Endothelial cell (in vitro differentiated cells): ENCODE results near the gene AQR. TPM values are rescaled to one million over a fixed set of nuclear protein-coding genes. Genes with fewer than 3 reads are reported as not detected.

Experiments used
- DNase-seq: peaks from one replicate; pipeline ENCODE4 v3.0.0; 2021; ENCODE audit warnings: low spot score
- H3K27ac Mint-ChIP-seq: one replicate; pipeline ENCODE4 v1.8.0; 2021; ENCODE audit warnings: mixed read lengths, inconsistent platforms; ENCODE audit not compliant: unreplicated experiment
- H3K27me3 Mint-ChIP-seq: one replicate; pipeline ENCODE4 v1.8.0; 2021; ENCODE audit warnings: mild to moderate bottlenecking, moderate library complexity, mixed read lengths, inconsistent platforms; ENCODE audit not compliant: unreplicated experiment
- H3K36me3 Mint-ChIP-seq: one replicate; pipeline ENCODE4 v1.8.0; 2021; ENCODE audit warnings: mild to moderate bottlenecking, low read depth, mixed read lengths, inconsistent platforms; ENCODE audit not compliant: unreplicated experiment
- H3K4me1 Mint-ChIP-seq: one replicate; pipeline ENCODE4 v1.8.0; 2021; ENCODE audit warnings: mild to moderate bottlenecking, mixed read lengths, inconsistent platforms; ENCODE audit not compliant: unreplicated experiment
- H3K4me3 Mint-ChIP-seq: one replicate; pipeline ENCODE4 v1.8.0; 2021; ENCODE audit warnings: mild to moderate bottlenecking, mixed read lengths, inconsistent platforms; ENCODE audit not compliant: unreplicated experiment
- H3K9me3 Mint-ChIP-seq: one replicate; pipeline ENCODE4 v1.8.0; 2021; ENCODE audit warnings: mixed read lengths, inconsistent platforms; ENCODE audit not compliant: unreplicated experiment
- total RNA-seq: library from RNA; stranded (reverse); fragmentation: NEBNext Ultra II Directional; extraction: Animal tissue kit (Norgen Biotek cat#: 25700); gene quantifications from one replicate; pipeline ENCODE4 v1.2.1, GENCODE V29; 2021; ENCODE audit not compliant: unreplicated experiment
- TF ChIP-seq, protein P1 (sequence below): fragments of 200-600 bp; sonication (generic); IDR thresholded peaks from one replicate; pipeline ENCODE4 v1.5.0; 2021; ENCODE audit warnings: antibody characterized with exemption; ENCODE audit not compliant: unreplicated experiment

Gene AQR
- total RNA-seq, 1 donor from 2014 or later, result 41.5 TPM

DNA sequence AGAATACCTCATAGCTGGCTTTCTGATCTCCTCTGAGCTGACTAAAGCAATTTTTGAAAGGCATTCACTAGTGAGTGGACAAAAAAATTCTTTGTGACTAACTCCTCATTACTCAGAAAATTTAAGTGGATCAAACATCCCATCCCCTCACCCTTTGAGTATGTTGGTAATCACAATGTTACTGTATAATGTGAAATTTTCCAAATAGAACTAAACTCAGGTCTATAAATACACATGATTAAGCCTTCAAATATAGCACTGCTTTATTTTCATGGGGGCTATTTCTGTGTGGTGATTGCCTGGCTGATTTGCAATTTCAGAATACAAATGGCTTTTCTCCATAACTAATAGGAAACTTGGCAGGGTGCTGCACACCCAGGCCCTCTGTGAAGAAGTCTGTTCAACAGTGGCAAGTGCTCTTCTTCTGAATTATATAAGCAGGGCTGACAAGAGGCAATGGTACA lies 128.2 kb downstream of the AQR start:
- no peaks in the 10 kb centered on the region for H3K9me3 Mint-ChIP-seq
- no peaks in the 10 kb centered on the region for H3K27me3 Mint-ChIP-seq
- H3K27ac Mint-ChIP-seq, result no peak overlapping the region
- H3K36me3 Mint-ChIP-seq, result no peaks in the 10 kb centered on the region
- no peaks in the 10 kb centered on the region for H3K4me1 Mint-ChIP-seq
- TF ChIP-seq, protein P1, sequence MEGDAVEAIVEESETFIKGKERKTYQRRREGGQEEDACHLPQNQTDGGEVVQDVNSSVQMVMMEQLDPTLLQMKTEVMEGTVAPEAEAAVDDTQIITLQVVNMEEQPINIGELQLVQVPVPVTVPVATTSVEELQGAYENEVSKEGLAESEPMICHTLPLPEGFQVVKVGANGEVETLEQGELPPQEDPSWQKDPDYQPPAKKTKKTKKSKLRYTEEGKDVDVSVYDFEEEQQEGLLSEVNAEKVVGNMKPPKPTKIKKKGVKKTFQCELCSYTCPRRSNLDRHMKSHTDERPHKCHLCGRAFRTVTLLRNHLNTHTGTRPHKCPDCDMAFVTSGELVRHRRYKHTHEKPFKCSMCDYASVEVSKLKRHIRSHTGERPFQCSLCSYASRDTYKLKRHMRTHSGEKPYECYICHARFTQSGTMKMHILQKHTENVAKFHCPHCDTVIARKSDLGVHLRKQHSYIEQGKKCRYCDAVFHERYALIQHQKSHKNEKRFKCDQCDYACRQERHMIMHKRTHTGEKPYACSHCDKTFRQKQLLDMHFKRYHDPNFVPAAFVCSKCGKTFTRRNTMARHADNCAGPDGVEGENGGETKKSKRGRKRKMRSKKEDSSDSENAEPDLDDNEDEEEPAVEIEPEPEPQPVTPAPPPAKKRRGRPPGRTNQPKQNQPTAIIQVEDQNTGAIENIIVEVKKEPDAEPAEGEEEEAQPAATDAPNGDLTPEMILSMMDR, result no peak
- no peak for DNase-seq
- no peak overlapping the region for H3K4me3 Mint-ChIP-seq

DNA sequence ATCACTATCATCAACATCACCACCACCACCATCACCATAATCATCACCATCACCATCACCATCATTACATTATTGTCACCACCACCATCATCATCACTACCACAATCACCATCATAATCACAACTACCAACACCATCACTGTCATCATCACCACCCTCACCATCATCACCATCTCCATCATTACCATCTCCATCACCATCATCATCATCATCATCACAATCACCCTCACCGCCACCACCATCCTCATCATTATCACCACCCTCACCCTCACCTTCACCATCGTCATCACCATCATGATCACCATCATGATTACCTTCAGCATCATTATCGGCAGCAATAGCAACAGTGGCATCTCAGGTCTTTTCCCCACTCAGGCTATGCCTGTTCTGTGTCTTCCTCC lies 131.3 kb downstream of the AQR start:
- H3K4me3 Mint-ChIP-seq, result no peak overlapping the region
- no peaks in the 10 kb centered on the region for H3K4me1 Mint-ChIP-seq
- TF ChIP-seq, protein P1, result no peak

DNA sequence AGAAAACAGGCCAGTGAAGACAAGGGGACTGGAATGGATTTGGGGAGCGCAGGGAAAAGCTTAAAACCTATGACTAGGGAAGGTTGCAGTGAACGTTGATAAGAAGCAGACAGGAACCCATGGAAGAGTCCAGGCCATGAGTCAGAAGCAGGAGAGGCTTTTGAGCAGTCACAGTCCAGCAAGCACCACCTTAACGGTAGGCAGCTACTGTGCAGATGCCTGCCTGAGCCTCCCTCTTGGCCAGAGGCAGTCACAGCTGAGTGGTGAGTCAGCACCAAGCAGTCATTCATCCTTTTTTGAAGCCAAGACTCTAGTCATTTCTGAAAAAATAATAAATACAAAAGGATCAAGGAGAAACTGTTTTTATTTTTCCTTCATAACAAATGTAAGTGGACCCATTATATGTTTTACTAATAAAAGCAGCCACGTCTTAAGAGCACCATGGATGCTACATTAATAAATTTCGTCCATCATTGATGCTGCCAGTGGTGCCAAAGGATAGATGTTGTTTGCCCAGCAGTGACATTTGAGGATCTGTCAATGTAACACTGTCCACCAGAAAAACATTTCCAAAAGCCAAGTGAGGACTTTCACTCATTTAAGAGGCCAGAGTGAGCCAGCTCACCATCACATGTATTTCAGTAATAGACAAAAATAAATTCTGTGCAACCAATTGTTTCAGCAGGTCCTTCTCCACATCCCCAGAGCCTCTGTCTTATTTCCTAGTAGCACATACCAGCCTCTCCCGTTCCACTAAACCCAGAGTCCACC lies 132.1 kb downstream of the AQR start:
- DNase-seq, result no peak
- Mint-ChIP-seq H3K4me1 (no peaks in the 10 kb centered on the region), H3K27me3 (no peaks in the 10 kb centered on the region), H3K36me3 (no peaks in the 10 kb centered on the region), H3K9me3 (no peaks in the 10 kb centered on the region), H3K4me3 (no peak overlapping the region), H3K27ac (no peak overlapping the region)
- TF ChIP-seq, protein P1, result no peak

More for the DNA sequence above, 131.3 kb downstream of the AQR start:
- Mint-ChIP-seq H3K27ac (no peak overlapping the region), H3K9me3 (no peaks in the 10 kb centered on the region), H3K27me3 (no peaks in the 10 kb centered on the region), H3K36me3 (no peaks in the 10 kb centered on the region)
- no peak for DNase-seq

DNA sequence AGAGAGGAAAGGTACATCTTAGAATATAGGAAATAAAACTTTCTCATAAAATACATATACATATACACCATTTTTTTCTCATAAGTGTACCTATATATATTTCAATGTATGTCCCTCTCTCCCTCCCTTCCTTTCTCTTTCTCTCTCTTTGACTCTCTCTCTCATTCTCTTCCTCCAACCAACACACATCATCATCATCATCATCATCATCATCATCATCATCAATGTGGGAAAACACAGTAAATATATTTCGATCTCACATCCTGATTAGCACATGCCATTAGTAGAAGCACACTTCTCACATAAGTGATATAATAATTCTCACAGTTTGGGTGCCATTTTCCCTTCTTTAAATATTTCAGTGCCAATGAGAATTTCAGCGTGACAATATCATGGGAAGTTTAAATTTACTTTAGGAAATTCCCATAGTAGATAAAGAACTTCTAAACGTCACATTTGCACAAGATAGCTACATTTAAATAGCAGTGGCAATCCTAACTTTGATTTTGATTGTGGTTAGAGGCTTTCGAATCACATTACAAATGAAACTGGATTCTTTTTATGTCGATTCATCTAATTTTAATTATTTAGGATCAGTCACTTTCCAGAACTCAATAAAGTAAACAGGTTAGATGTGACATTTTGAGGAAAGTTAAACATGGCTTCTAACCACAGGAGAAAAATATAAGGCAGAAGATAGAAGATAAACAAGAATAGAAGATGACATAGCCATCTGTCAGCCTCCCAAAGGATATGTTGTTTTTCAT lies 141.2 kb downstream of the AQR start:
- Mint-ChIP-seq H3K36me3 (no peaks in the 10 kb centered on the region), H3K9me3 (no peaks in the 10 kb centered on the region), H3K27ac (no peak overlapping the region), H3K4me1 (no peaks in the 10 kb centered on the region), H3K4me3 (no peak overlapping the region), H3K27me3 (peaks cover 2% of the 10 kb centered on the region)
- DNase-seq, result no peak
- TF ChIP-seq, protein P1, result no peak

DNA sequence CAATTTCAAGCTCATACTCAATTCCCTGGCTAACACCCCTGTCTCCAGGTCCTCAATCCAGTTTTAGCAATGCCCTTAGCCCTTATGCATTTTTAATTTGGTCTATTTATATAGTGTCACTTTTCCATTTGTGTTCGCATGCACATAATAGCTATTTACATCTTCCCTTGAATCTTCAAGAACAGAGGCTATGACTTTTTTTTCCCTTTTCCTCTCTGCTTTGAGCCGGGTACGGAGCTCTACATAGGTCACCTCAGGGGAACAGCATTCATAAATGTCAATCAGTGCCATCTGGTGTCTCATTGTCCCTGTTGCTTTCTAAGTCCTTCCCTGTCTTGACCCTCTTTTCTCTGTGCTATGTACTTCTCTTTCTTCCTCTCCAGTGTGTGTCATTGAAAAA lies 147.7 kb downstream of the AQR start:
- no peaks in the 10 kb centered on the region for H3K36me3 Mint-ChIP-seq
- H3K4me3 Mint-ChIP-seq, result no peak overlapping the region
- TF ChIP-seq, protein P1, result no peak
- H3K9me3 Mint-ChIP-seq, result no peaks in the 10 kb centered on the region
- no peaks in the 10 kb centered on the region for H3K4me1 Mint-ChIP-seq
- no peak overlapping the region for H3K27ac Mint-ChIP-seq
- peaks cover 2% of the 10 kb centered on the region for H3K27me3 Mint-ChIP-seq
- DNase-seq, result no peak
